Fibroblast of lung (primary cell): ENCODE measurements around the gene RBMX2. TPM values are rescaled to one million over a fixed set of nuclear protein-coding genes. Genes with fewer than 3 reads are reported as not detected.
"Not testable (repeated sequence)": the region's sequence is repeated elsewhere in the genome, so short reads cannot be mapped to it uniquely, and the experiment has no call there.

Experiments used
- DNase-seq, 2 donors: peaks; one replicate each; pipeline versions ENCODE4 v3.0.0 to v3.0.0-alpha.2; 2010; ENCODE audit warnings: low read depth in 2 of 2
- H2AFZ ChIP-seq: 2 replicates; pipeline ENCODE4 v1.5.1; 2012; ENCODE audit warnings: low read length, control low read depth, inconsistent platforms
- H3K27ac ChIP-seq: 2 replicates; pipeline ENCODE4 v1.5.1; 2011; ENCODE audit warnings: low read length, control low read depth; ENCODE audit not compliant: insufficient read depth
- H3K27me3 ChIP-seq: 2 replicates; pipeline ENCODE4 v1.5.1; 2011; ENCODE audit warnings: mild to moderate bottlenecking, low read length; ENCODE audit not compliant: control insufficient read depth, insufficient read depth
- H3K36me3 ChIP-seq: 2 replicates; pipeline ENCODE4 v1.5.1; 2011; ENCODE audit warnings: low read length; ENCODE audit not compliant: control insufficient read depth, insufficient read depth
- H3K4me1 ChIP-seq: 2 replicates; pipeline ENCODE4 v1.5.1; 2011; ENCODE audit warnings: low read length; ENCODE audit not compliant: control insufficient read depth, insufficient read depth; ENCODE audit errors: extremely low read depth
- H3K4me2 ChIP-seq: 2 replicates; pipeline ENCODE4 v1.5.1; 2011; ENCODE audit warnings: low read length, control low read depth; ENCODE audit not compliant: insufficient read depth; ENCODE audit errors: extremely low read depth
- H3K4me3 ChIP-seq, 4 experiments: fragments of 200-600 bp in 1 of 4; sonication (generic) in 1 of 4; replicated peaks in 1 of 4; 2 replicates each; pipeline ENCODE4 v1.5.1; 2011 to 2016; ENCODE audit warnings: low read length in 4 of 4, low read depth in 3 of 4, mild to moderate bottlenecking in 3 of 4, control low read depth in 2 of 4, inconsistent platforms in 1 of 4, mixed read lengths in 1 of 4; ENCODE audit not compliant: insufficient read depth in 1 of 4; ENCODE audit errors: control extremely low read depth in 1 of 4
- H3K79me2 ChIP-seq: 2 replicates; pipeline ENCODE4 v1.5.1; 2012; ENCODE audit warnings: mild to moderate bottlenecking, low read length, inconsistent platforms; ENCODE audit not compliant: control insufficient read depth, insufficient read depth
- H3K9ac ChIP-seq: 2 replicates; pipeline ENCODE4 v1.5.1; 2011; ENCODE audit warnings: mild to moderate bottlenecking, low read length, control low read depth; ENCODE audit not compliant: insufficient read depth
- H3K9me3 ChIP-seq: 2 replicates; pipeline ENCODE4 v1.5.1; 2012; ENCODE audit warnings: low read depth, low read length; ENCODE audit not compliant: control insufficient read depth, insufficient read depth
- H4K20me1 ChIP-seq: 2 replicates; pipeline ENCODE4 v1.5.1; 2011; ENCODE audit warnings: low read length; ENCODE audit not compliant: control insufficient read depth, insufficient read depth; ENCODE audit errors: extremely low read depth
- EZH2 ChIP-seq: IDR thresholded peaks from 2 replicates; pipeline ENCODE4 v1.5.1; 2012; ENCODE audit warnings: low read length, control low read depth, mild to moderate bottlenecking; ENCODE audit errors: missing control alignments
- polyA minus RNA-seq: library from RNA; depleted of rRNA, polyadenylated mRNA; stranded (reverse); fragments of >200 nt; gene quantifications from 2 replicates; pipeline ENCODE4 v1.2.3, GENCODE V29; 2011; ENCODE audit warnings: low replicate concordance
- polyA plus RNA-seq, 2 donors: library from polyadenylated mRNA; depleted of rRNA in 1 of 2; stranded (reverse) in 1 of 2; unstranded in 1 of 2; fragments of >200 nt; gene quantifications; 2 replicates each; pipeline ENCODE4 v1.2.1, GENCODE V29; 2011 to 2012; ENCODE audit warnings: missing spikeins in 1 of 2
- total RNA-seq: library from RNA; depleted of rRNA; stranded (reverse); fragments of >200 nt; gene quantifications from 2 replicates; pipeline ENCODE4 v1.2.1, GENCODE V29; 2014
- TF ChIP-seq, protein P1 (sequence below), 2 donors: IDR thresholded peaks in 1 of 2; conservative IDR thresholded peaks in 1 of 2; 1 replicate in 1 of 2; 2 replicates in 1 of 2; pipeline ENCODE4 v1.5.1; 2011 to 2012; ENCODE audit warnings: low read length in 2 of 2, control low read depth in 1 of 2, inconsistent platforms in 1 of 2, low read depth in 1 of 2, mild to moderate bottlenecking in 1 of 2

RBMX2 gene
- total RNA-seq (32.0 and 37.2 TPM in 2 replicates), polyA plus RNA-seq (20.8 and 22.0 TPM in 2 replicates), polyA minus RNA-seq (0.71 TPM in 1 of 2 replicates, not detected in the other)
- 21.9 and 22.8 TPM in 2 replicates for polyA plus RNA-seq (2012)

DNA sequence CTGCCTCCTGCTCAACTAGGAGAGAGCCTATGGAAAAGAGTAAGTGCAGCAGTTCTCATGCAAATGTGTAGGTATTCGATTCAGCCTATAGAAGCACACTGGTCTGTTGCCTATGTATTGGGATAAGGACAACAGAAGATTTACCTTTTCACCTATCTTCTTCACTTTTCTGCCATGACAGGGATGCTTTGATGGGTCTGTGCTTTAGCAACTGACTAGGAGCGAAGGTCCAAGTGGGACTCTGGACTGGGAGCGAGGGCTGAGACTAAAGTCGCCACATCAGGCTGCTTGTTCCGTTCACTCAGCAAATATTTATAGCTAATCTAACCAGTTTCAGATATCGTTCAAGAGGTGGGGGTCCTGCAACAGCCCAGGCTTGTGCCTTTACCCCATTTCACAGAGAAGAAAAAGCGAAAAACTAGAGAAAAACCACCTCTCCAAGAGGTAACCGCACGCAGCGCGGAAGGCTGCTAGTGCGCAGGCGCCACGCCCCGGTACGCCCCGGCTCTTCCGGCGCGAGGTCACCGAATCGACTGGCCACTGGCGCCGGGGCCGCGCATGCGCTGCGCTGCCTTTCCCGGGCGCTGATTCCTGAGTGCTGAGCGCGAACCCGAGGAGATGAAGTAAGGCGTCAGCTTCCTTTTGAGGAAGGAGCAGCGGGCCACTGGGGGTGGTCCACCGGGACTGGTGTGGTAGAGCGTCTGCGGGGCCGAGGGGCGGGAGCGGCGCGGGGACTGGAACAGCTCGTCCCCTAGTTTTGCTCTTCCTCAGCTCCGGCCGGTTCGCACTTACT is at the start of gene RBMX2:
TSS of gene RBMX2 (plus strand) at position 573 of the 793 bp plus-strand sequence. CDS start at position 619, 46 bp downstream.
- DNase-seq: peak; percentile 62 to 72
- Histone ChIP-seq H3K4me2 (peak within 1 kb of the TSS; percentile 79), H4K20me1 (no peaks in the 10 kb centered on the region), H3K9me3 (no peaks in the 10 kb centered on the region), H3K36me3 (peaks cover 2% of the 10 kb centered on the region), H3K4me3 (peak within 1 kb of the TSS; percentile 47 to 91 (median 63)), H3K4me1 (no peaks in the 10 kb centered on the region), H3K79me2 (peaks cover 8% of the 10 kb centered on the region), H3K9ac (peak within 1 kb of the TSS; percentile 62), H2AFZ (peak within 1 kb of the TSS; percentile 81), H3K27ac (peak within 1 kb of the TSS; percentile 50), H3K27me3 (no peaks in the 10 kb centered on the region)
- TF ChIP-seq, protein P1, sequence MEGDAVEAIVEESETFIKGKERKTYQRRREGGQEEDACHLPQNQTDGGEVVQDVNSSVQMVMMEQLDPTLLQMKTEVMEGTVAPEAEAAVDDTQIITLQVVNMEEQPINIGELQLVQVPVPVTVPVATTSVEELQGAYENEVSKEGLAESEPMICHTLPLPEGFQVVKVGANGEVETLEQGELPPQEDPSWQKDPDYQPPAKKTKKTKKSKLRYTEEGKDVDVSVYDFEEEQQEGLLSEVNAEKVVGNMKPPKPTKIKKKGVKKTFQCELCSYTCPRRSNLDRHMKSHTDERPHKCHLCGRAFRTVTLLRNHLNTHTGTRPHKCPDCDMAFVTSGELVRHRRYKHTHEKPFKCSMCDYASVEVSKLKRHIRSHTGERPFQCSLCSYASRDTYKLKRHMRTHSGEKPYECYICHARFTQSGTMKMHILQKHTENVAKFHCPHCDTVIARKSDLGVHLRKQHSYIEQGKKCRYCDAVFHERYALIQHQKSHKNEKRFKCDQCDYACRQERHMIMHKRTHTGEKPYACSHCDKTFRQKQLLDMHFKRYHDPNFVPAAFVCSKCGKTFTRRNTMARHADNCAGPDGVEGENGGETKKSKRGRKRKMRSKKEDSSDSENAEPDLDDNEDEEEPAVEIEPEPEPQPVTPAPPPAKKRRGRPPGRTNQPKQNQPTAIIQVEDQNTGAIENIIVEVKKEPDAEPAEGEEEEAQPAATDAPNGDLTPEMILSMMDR (conservative IDR thresholded peaks at IDR 0.05 in 1 of 2, IDR thresholded peaks at IDR 0.05 in 1 of 2; ENCODE audit: low read depth in 1 of 2, low read length in 2 of 2): no peak
- TF ChIP-seq EZH2: no peak

DNA sequence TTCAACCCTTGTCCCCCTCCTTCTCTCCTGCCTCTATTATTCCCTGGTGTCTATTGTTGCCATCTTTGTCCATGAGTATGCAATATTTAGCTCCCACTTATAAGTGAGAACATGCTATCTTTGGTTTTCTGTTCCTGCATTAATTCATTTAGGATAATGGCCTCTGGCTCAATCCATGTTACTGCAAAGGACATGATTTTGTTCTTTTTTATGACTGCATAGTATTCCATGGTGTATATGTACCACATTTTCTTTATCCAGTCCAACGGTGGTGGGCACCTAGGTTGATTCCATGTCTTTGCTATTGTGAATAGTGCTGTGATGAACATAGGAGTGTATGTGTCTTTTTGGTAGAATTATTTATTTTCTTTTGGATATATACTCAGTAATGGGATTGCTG is 49.7 kb upstream of the RBMX2 start:
- H3K9ac ChIP-seq, H3K27me3 ChIP-seq, DNase-seq, H3K4me3 ChIP-seq, H4K20me1 ChIP-seq, H3K4me2 ChIP-seq, H3K79me2 ChIP-seq, H3K9me3 ChIP-seq, H2AFZ ChIP-seq, H3K27ac ChIP-seq, H3K36me3 ChIP-seq, H3K4me1 ChIP-seq: not testable (repeated sequence)

DNA sequence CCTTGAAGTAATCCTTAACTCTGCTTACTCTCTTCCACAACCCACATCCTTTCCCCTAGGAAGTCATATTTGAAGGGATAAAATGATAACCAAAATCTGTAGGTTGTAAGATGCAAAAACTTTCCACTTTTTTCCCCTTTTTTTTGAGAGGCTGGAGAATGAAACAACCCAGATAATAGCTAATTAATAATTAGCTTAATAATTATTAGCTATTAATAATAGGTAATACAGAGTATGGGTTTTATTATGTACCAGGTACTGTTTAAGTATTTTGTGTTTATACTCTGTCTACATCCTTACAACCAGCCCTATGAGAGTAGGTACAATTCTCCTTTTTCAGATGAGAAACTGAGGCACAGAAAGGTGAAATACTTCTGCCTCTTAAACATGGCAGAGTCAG is 25.7 kb upstream of the RBMX2 start:
- H3K9me3 ChIP-seq: no peaks in the 10 kb centered on the region
- H3K4me3 ChIP-seq: no peak overlapping the region
- no peak overlapping the region for H3K9ac ChIP-seq
- no peaks in the 10 kb centered on the region for H3K27me3 ChIP-seq
- TF ChIP-seq, protein P1 (conservative IDR thresholded peaks at IDR 0.05 in 1 of 2, IDR thresholded peaks at IDR 0.05 in 1 of 2; ENCODE audit: low read depth in 1 of 2, low read length in 2 of 2): no peak
- TF ChIP-seq EZH2: no peak
- H2AFZ ChIP-seq: no peak overlapping the region
- no peak for DNase-seq
- no peak overlapping the region for H3K27ac ChIP-seq
- no peak overlapping the region for H3K4me2 ChIP-seq
- no peaks in the 10 kb centered on the region for H4K20me1 ChIP-seq
- H3K4me1 ChIP-seq: no peaks in the 10 kb centered on the region
- no peaks in the 10 kb centered on the region for H3K79me2 ChIP-seq
- no peaks in the 10 kb centered on the region for H3K36me3 ChIP-seq
